Smooth muscle cell (in vitro differentiated cells): ENCODE results near the gene PCNX2. TPM values are rescaled to one million over a fixed set of nuclear protein-coding genes. Genes with fewer than 3 reads are reported as not detected.

Experiments used
- DNase-seq: peaks from one replicate; lab custom pipeline; 2025; ENCODE audit not compliant: unreplicated experiment; lab: John Stamatoyannopoulos, UW
- H2AFZ ChIP-seq: fragments of 200-600 bp; sonication (generic); 2 replicates; pipeline ENCODE4 v1.6.0; 2016; ENCODE audit warnings: antibody characterized with exemption, low read depth, mild to moderate bottlenecking
- H3F3A ChIP-seq: fragments of 200-600 bp; sonication (generic); 2 replicates; pipeline ENCODE4 v1.6.0; 2017; ENCODE audit warnings: antibody characterized with exemption, low read depth
- H3K27ac ChIP-seq: fragments of 200-600 bp; sonication (generic); 2 replicates; pipeline ENCODE4 v1.5.1; 2016; ENCODE audit warnings: low read depth, mild to moderate bottlenecking
- H3K27me3 ChIP-seq: fragments of 200-600 bp; sonication (generic); 2 replicates; pipeline ENCODE4 v1.6.1; 2016; ENCODE audit warnings: low read depth, mild to moderate bottlenecking
- H3K36me3 ChIP-seq: fragments of 200-600 bp; sonication (generic); 2 replicates; pipeline ENCODE4 v1.5.1; 2016; ENCODE audit warnings: low read depth
- H3K4me1 ChIP-seq: fragments of 200-600 bp; sonication (generic); 2 replicates; pipeline ENCODE4 v1.5.1; 2016; ENCODE audit warnings: low read depth
- H3K4me2 ChIP-seq: fragments of 200-600 bp; sonication (generic); 2 replicates; pipeline ENCODE4 v1.6.0; 2016; ENCODE audit warnings: mild to moderate bottlenecking
- H3K4me3 ChIP-seq: fragments of 200-600 bp; sonication (generic); 2 replicates; pipeline ENCODE4 v1.5.1; 2016; ENCODE audit warnings: mild to moderate bottlenecking
- H3K79me2 ChIP-seq: fragments of 200-600 bp; sonication (generic); 2 replicates; pipeline ENCODE4 v1.6.0; 2016; ENCODE audit warnings: low read depth, mild to moderate bottlenecking
- H3K9ac ChIP-seq: fragments of 200-600 bp; sonication (generic); 2 replicates; pipeline ENCODE4 v1.6.0; 2016; ENCODE audit warnings: low read depth
- H3K9me3 ChIP-seq: fragments of 200-600 bp; sonication (generic); replicated peaks from 2 replicates; pipeline ENCODE4 v1.5.1; 2016; ENCODE audit warnings: low read depth
- H4K20me1 ChIP-seq: fragments of 200-600 bp; sonication (generic); 2 replicates; pipeline ENCODE4 v1.6.0; 2016; ENCODE audit warnings: low read depth
- WGBS: methylation state at CpG from one replicate; pipeline ENCODE4 v1.1.7; 2016; ENCODE audit warnings: low lambda C conversion rate; 5-methylcytosine and 5-hydroxymethylcytosine counted together
- polyA plus RNA-seq: library from polyadenylated mRNA; unstranded; fragments of >200 nt; fragmentation: Nextera tagmentation; extraction: Ambion mirVana; gene quantifications from 2 replicates; pipeline ENCODE4 v1.2.1, GENCODE V29; 2016
- total RNA-seq: library from RNA; depleted of rRNA; stranded (reverse); fragments of >200 nt; gene quantifications from 2 replicates; pipeline ENCODE4 v1.2.3, GENCODE V29; 2014
- TF ChIP-seq, protein P1 (sequence below): fragments of 200-600 bp; sonication (generic); IDR thresholded peaks from 2 replicates; pipeline ENCODE4 v1.5.1; 2017; ENCODE audit warnings: borderline replicate concordance, mild to moderate bottlenecking, antibody characterized with exemption; ENCODE audit not compliant: insufficient read depth, poor library complexity, severe bottlenecking

The PCNX2 gene
- total and polyA plus RNA-seq, 2 experiments from 2014 or later, result 4.7 to 18.2 TPM

DNA sequence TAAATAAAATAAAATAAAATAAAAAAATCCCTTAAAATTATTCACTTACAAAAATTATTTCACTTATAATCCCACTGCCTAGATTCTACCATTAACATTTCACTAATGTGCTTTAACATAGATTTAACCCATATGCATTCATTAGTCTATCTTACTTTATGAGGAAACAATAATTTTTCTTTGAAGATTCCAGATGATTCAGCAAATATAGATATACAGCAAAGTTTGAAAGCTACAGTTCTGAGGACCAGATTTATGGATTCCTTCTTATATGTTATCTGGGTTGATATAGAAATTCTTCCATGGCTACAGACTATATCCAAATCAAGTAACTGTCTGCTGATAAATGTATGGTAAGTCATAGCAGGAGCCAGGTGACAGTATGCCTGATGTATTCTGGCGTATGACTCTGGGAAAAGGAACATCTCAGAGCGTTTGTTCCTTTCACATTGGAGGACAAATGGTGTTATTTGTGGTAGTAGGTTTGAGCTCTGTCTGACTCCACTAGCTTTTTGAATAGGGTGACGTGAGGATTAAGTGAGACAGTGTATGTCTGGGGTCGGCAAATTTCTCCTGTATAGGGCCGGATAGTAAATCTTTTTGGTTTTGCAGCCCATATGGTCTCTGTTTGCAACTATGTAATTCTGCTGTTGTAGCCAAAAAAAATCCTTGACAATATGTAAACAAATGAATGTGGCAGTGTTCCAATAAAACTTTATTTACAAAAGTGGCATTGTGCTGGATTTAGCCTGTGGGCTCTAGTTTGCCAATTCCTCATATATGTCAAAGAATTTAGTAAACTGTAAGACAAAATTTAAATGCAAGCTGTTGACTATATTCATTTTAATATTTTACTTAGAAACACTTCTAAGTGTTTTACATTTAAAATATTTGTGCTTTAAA, 41.3 kb upstream of the PCNX2 start:
- no peaks in the 10 kb centered on the region for H3K4me1 ChIP-seq
- TF ChIP-seq, protein P1, sequence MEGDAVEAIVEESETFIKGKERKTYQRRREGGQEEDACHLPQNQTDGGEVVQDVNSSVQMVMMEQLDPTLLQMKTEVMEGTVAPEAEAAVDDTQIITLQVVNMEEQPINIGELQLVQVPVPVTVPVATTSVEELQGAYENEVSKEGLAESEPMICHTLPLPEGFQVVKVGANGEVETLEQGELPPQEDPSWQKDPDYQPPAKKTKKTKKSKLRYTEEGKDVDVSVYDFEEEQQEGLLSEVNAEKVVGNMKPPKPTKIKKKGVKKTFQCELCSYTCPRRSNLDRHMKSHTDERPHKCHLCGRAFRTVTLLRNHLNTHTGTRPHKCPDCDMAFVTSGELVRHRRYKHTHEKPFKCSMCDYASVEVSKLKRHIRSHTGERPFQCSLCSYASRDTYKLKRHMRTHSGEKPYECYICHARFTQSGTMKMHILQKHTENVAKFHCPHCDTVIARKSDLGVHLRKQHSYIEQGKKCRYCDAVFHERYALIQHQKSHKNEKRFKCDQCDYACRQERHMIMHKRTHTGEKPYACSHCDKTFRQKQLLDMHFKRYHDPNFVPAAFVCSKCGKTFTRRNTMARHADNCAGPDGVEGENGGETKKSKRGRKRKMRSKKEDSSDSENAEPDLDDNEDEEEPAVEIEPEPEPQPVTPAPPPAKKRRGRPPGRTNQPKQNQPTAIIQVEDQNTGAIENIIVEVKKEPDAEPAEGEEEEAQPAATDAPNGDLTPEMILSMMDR, result no peak
- H3K27ac ChIP-seq, result no peak overlapping the region
- no peaks in the 10 kb centered on the region for H3K9me3 ChIP-seq
- no peaks in the 10 kb centered on the region for H3F3A ChIP-seq
- WGBS, result 85% methylated on average over 5 of the region's 5 CpGs
- no peak for DNase-seq
- H3K36me3 ChIP-seq, result no peaks in the 10 kb centered on the region
- no peaks in the 10 kb centered on the region for H3K79me2 ChIP-seq
- H3K9ac ChIP-seq, result no peak overlapping the region
- H2AFZ ChIP-seq, result no peak overlapping the region
- no peak overlapping the region for H3K4me3 ChIP-seq
- H3K4me2 ChIP-seq, result no peak overlapping the region
- H4K20me1 ChIP-seq, result no peaks in the 10 kb centered on the region
- no peaks in the 10 kb centered on the region for H3K27me3 ChIP-seq

DNA sequence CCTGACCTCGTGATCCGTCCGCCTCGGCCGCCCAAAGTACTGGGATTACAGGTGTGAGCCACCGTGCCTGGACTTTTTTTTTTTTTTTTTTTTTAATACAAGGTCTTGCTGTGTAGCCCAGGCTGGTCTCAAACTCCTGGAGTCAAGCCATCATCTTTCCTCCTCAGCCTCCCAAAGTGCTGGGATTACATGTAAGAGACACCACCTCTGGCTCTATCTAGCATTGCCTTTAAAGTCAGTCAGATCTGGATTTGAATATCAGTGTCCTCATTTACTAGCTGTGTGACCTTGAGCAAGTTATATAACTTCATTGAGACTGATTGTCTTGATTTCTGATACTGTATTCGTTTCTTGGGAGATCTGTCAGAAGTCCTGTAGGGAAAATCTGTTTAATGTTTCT, 38.6 kb upstream of the PCNX2 start:
- no peaks in the 10 kb centered on the region for H3K79me2 ChIP-seq

DNA sequence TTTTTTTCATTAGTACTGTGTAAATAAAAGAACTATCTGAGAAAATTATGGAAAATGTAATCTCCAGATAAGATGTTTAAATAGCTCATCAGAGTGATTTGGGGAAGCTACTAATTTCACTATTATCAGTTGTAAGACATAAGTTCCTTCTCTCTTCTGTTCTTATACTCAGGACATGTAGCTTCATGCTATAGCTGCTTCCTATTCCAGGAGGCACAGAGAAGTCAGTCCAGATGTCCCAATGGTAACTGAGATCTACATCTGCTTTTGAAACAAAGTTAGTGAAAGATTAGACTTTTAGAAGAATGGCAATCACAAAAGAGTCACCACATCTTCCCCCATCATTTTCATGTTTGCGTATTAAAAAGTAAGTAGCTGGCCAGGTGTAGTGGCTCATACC, 37.6 kb upstream of the PCNX2 start:
- Histone ChIP-seq H3K4me3 (no peak overlapping the region), H3K27me3 (peaks cover 26% of the 10 kb centered on the region), H3K27ac (no peak overlapping the region), H3K4me1 (peaks cover 9% of the 10 kb centered on the region), H2AFZ (no peak overlapping the region), H3F3A (no peaks in the 10 kb centered on the region), H3K9me3 (no peaks in the 10 kb centered on the region), H3K9ac (no peak overlapping the region), H4K20me1 (no peaks in the 10 kb centered on the region), H3K4me2 (no peak overlapping the region), H3K36me3 (no peaks in the 10 kb centered on the region), H3K79me2 (no peaks in the 10 kb centered on the region)
- DNase-seq, result no peak
- TF ChIP-seq, protein P1, result no peak
- WGBS, result 95% methylated on average over 1 of the region's 1 CpG

More for the DNA sequence above, 38.6 kb upstream of the PCNX2 start:
- no peaks in the 10 kb centered on the region for H3K36me3 ChIP-seq
- H3F3A ChIP-seq, result no peaks in the 10 kb centered on the region
- no peaks in the 10 kb centered on the region for H3K9me3 ChIP-seq
- no peak overlapping the region for H3K9ac ChIP-seq
- TF ChIP-seq, protein P1, result no peak
- no peak overlapping the region for H3K4me2 ChIP-seq
- no peak for DNase-seq
- WGBS, result 93% methylated on average over 7 of the region's 7 CpGs
- peaks cover under 1% of the 10 kb centered on the region for H3K4me1 ChIP-seq
- H2AFZ ChIP-seq, result no peak overlapping the region
- H3K4me3 ChIP-seq, result no peak overlapping the region
- no peak overlapping the region for H3K27ac ChIP-seq
- H4K20me1 ChIP-seq, result no peaks in the 10 kb centered on the region
- H3K27me3 ChIP-seq, result peaks cover 16% of the 10 kb centered on the region
